Type B pancreatic cell (in vitro differentiated cells): ENCODE data around the gene COL5A3. TPM values are rescaled to one million over a fixed set of nuclear protein-coding genes. Genes with fewer than 3 reads are reported as not detected.

Experiments used
- DNase-seq: peaks from one replicate; pipeline ENCODE4 v3.0.0; 2021; ENCODE audit warnings: mixed read lengths; ENCODE audit not compliant: unreplicated experiment; ENCODE audit errors: extremely low spot score
- H3K27ac Mint-ChIP-seq: 2 replicates; pipeline ENCODE4 v1.8.0; 2021; ENCODE audit warnings: mild to moderate bottlenecking, mixed read lengths
- H3K27me3 Mint-ChIP-seq: 2 replicates; pipeline ENCODE4 v1.8.0; 2021; ENCODE audit warnings: mixed read lengths
- H3K36me3 Mint-ChIP-seq: 2 replicates; pipeline ENCODE4 v1.8.0; 2021; ENCODE audit warnings: mixed read lengths
- H3K4me1 Mint-ChIP-seq: one replicate; pipeline ENCODE4 v1.8.0; 2021; ENCODE audit warnings: mixed read lengths; ENCODE audit not compliant: unreplicated experiment
- H3K4me3 Mint-ChIP-seq: 2 replicates; pipeline ENCODE4 v1.8.0; 2021; ENCODE audit warnings: mild to moderate bottlenecking, mixed read lengths
- H3K9me3 Mint-ChIP-seq: 2 replicates; pipeline ENCODE4 v1.8.0; 2021; ENCODE audit warnings: mixed read lengths
- CTCF ChIP-seq: fragments of 200-600 bp; sonication (generic); conservative IDR thresholded peaks from 2 replicates; pipeline ENCODE4 v1.5.0; 2021; ENCODE audit warnings: antibody characterized with exemption, mild to moderate bottlenecking
- total RNA-seq: library from RNA; stranded (reverse); gene quantifications from 2 replicates; pipeline ENCODE4 v1.2.1, GENCODE V29; 2021; ENCODE audit warnings: low replicate concordance

The COL5A3 gene
- total RNA-seq, 1 donor from 2014 or later = 6.2 TPM

GRCh38 chr19:9937001-9937411, 73.3 kb downstream of the COL5A3 start:
- no peak for TF ChIP-seq CTCF
- Mint-ChIP-seq H3K36me3 (no peaks in the 10 kb centered on the region), H3K4me1 (peaks cover 27% of the 10 kb centered on the region), H3K27ac (peak overlapping the region; percentile 72), H3K27me3 (peaks cover 33% of the 10 kb centered on the region), H3K4me3 (peak overlapping the region; percentile 83), H3K9me3 (peaks cover 4% of the 10 kb centered on the region)
- no peak for DNase-seq

GRCh38 chr19:9936326-9937000, 73.8 kb downstream of the COL5A3 start, which contains the start of gene OLFM2:
Gene OLFM2, minus strand, starts transcription at chr19:9936515. Its CDS starts 149 bp downstream, at chr19:9936366.
- Mint-ChIP-seq H3K27ac (peak within 1 kb of the TSS; percentile 91), H3K27me3 (peaks cover 33% of the 10 kb centered on the region), H3K4me1 (peaks cover 27% of the 10 kb centered on the region), H3K9me3 (peaks cover 4% of the 10 kb centered on the region), H3K4me3 (peak within 1 kb of the TSS; percentile 97), H3K36me3 (no peaks in the 10 kb centered on the region)
- TF ChIP-seq CTCF = no peak
- DNase-seq = no peak

GRCh38 chr19:9935506-9936325, 74.6 kb downstream of the COL5A3 start:
- no peak for TF ChIP-seq CTCF
- Mint-ChIP-seq H3K27ac (peak overlapping the region; percentile 91), H3K9me3 (peaks cover under 1% of the 10 kb centered on the region), H3K4me1 (peaks cover 31% of the 10 kb centered on the region), H3K36me3 (peaks cover 3% of the 10 kb centered on the region), H3K4me3 (peak overlapping the region; percentile 97), H3K27me3 (peaks cover 29% of the 10 kb centered on the region)
- DNase-seq = no peak

- peaks cover 25% of the 10 kb centered on the region for H3K27me3 Mint-ChIP-seq
- H3K27ac Mint-ChIP-seq = peak overlapping the region; percentile 84
- peak; percentile 92 for DNase-seq
- peak overlapping the region; percentile 97 for H3K4me3 Mint-ChIP-seq
- peaks cover 4% of the 10 kb centered on the region for H3K36me3 Mint-ChIP-seq
- peak; percentile 97 for TF ChIP-seq CTCF
- H3K9me3 Mint-ChIP-seq = no peaks in the 10 kb centered on the region
- H3K4me1 Mint-ChIP-seq = peaks cover 33% of the 10 kb centered on the region
These were observed 76.0 kb downstream of the COL5A3 start for GRCh38 chr19:9934132-9934950.

- H3K27ac Mint-ChIP-seq = no peak overlapping the region
- TF ChIP-seq CTCF = no peak
- H3K4me3 Mint-ChIP-seq = no peak overlapping the region
- DNase-seq = no peak
- H3K36me3 Mint-ChIP-seq = peaks cover 4% of the 10 kb centered on the region
- peaks cover 33% of the 10 kb centered on the region for H3K4me1 Mint-ChIP-seq
- H3K9me3 Mint-ChIP-seq = no peaks in the 10 kb centered on the region
- H3K27me3 Mint-ChIP-seq = peaks cover 23% of the 10 kb centered on the region
These were observed 77.5 kb downstream of the COL5A3 start for GRCh38 chr19:9932835-9933234.
